HG02870 (cell line): ENCODE results near the gene USP13.

Experiments
- ATAC-seq: cut with Tn5 transposase; IDR thresholded peaks from one replicate; pipeline ENCODE4 v1.9.1; 2021; ENCODE audit warnings: mild to moderate bottlenecking, moderate library complexity; ENCODE audit not compliant: unreplicated experiment

USP13 gene

DNA sequence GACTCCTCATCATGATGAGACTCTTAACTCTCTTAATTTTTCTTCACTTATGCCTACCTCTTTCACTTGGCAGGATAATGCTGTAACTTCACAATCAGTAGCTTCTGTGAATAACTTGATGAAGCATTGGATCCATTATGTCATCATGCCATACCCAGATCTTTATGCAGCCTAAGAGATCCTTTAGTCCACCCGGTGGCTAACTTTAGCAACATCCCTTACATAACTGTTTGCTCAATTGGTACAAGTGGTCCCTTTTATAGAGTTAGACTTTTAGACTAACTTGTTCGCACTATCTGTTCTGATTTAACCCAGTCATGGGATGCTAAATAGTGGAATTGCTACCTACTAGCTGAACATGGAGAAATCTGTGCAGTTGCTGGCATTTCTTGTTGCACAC, 184.5 kb downstream of the USP13 start:
- ATAC-seq: no peak
